Measurements from ENCODE around the gene RPTOR. TPM values are rescaled to one million over a fixed set of nuclear protein-coding genes. Genes with fewer than 3 reads are reported as not detected.

The RPTOR gene
- total RNA-seq, 4 donors from 2014 or later = 34.1 to 65.8 (median 43.6) TPM

DNA sequence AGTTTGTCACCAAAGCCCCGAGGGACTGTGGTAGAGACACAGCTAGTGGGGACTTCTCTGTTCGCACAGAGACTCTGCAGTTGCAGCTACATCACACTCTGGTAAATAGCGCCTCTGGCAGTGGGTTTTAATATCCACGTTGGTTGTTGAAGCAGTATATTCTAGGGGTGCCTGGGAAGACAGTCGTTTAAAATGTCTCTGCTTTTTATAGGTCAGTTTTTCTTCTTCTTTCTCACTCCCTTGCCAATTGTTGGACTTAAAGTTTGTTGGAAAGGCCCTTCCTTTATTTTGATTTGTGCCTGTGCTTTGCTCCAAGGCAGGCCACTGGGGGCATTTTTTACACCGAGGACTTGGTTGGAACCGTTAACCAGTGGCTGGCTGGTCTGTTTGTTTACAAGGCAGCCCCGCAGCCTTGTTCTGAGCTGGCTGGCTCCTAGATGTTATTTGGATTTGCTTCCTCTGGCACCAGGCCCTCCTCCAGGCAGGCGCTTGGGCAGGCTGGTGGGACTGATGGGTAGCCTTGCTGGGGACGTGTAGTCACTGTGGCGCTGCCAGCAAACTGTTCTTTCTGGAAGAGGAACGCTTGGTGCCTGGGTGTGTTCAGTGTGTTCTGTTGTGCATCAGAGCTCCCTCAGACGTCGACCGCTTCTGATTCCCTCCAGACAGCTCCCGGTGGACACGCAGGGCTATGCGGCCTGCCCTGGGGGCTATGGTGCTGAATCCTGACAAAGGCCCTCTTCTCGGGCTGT lies 228.8 kb downstream of the RPTOR start:
- H3K4me1 ChIP-seq = peaks cover 12 to 50% (median 34%) of the 10 kb centered on the region in 4 donors
- TF ChIP-seq POLR2AphosphoS5 (IDR thresholded peaks at IDR 0.05) (peak; percentile 73 to 83), POLR2A (IDR thresholded peaks at IDR 0.05; ENCODE audit: low read depth) (no peak), EP300 (IDR thresholded peaks at IDR 0.05) (peak; percentile 79), CTCF (IDR thresholded peaks at IDR 0.05) (peak in 1 of 3 experiments; percentile 27)
- no peaks in the 10 kb centered on the region for H3K27me3 ChIP-seq
- H3K36me3 ChIP-seq = peaks cover 0 to 11% (median 5%) of the 10 kb centered on the region in 4 donors
- peak overlapping the region; percentile 72 to 86 (median 80) for H3K27ac ChIP-seq (replicated peaks in 1 of 4)
- no peaks in the 10 kb centered on the region for H3K9me3 ChIP-seq
- no peak for DNase-seq (ENCODE audit: extremely low spot score)
- 42% methylated on average over 15 of the region's 19 CpGs for WGBS
- H3K4me3 ChIP-seq = no peak overlapping the region
- intact Hi-C loops (cut with DNase I) = loop anchor here (10.0 kb wide), 1 partner anchor 61 kb away; no protein-coding TSS in a partner anchor

DNA sequence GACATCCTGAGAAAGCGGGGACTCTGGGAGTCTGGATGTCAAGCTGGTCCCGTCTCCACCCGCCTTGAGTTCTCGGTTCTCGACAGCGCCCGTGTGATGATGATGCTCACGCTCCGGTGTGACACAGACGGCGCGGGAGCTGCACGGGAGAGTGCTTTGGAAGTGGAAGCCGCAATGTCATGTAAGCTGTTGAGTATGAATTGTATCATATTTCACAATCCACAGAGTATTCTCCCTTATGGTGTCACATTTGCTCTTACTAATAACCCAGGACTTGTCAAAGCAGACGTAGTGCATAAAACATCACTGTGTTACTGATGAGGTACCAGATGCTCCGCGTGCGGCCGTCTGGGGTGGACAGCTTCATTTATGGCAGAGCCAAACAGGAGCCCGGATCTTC lies 229.5 kb downstream of the RPTOR start:
- H3K4me1 ChIP-seq = peaks cover 12 to 51% (median 34%) of the 10 kb centered on the region in 4 donors
- WGBS = 87% methylated on average over 20 of the region's 20 CpGs
- intact Hi-C loops (cut with DNase I) = loop anchor here (10.0 kb wide), 1 partner anchor 61 kb away; no protein-coding TSS in a partner anchor
- no peak for DNase-seq (ENCODE audit: extremely low spot score)
- no peak overlapping the region for H3K4me3 ChIP-seq
- H3K27ac ChIP-seq (replicated peaks in 1 of 4) = peak overlapping the region; percentile 72 to 86 (median 80)
- H3K36me3 ChIP-seq = peaks cover 0 to 15% (median 6%) of the 10 kb centered on the region in 4 donors
- no peaks in the 10 kb centered on the region for H3K9me3 ChIP-seq
- TF ChIP-seq EP300 (IDR thresholded peaks at IDR 0.05) (no peak), POLR2A (IDR thresholded peaks at IDR 0.05; ENCODE audit: low read depth) (no peak)
- H3K27me3 ChIP-seq = no peaks in the 10 kb centered on the region

GRCh38 chr17:80774643-80775281 lies 230.1 kb downstream of the RPTOR start:
- Histone ChIP-seq H3K36me3 (peaks cover 0 to 15% (median 6%) of the 10 kb centered on the region in 4 donors), H3K4me1 (peaks cover 12 to 54% (median 34%) of the 10 kb centered on the region in 4 donors), H3K9me3 (no peaks in the 10 kb centered on the region), H3K4me3 (no peak overlapping the region), H3K27me3 (no peaks in the 10 kb centered on the region), H3K27ac (replicated peaks in 1 of 4) (peak overlapping the region; percentile 72 to 86 (median 80))
- intact Hi-C loops (cut with DNase I) = loop anchor here (10.0 kb wide), 1 partner anchor 60 kb away; no protein-coding TSS in a partner anchor
- WGBS = 72% methylated on average over 21 of the region's 21 CpGs
- DNase-seq (ENCODE audit: extremely low spot score) = no peak
- TF ChIP-seq POLR2AphosphoS5 (IDR thresholded peaks at IDR 0.05) = no peak
- TF ChIP-seq CTCF (IDR thresholded peaks at IDR 0.05) = no peak
- no peak for TF ChIP-seq EP300 (IDR thresholded peaks at IDR 0.05)
- TF ChIP-seq POLR2A (IDR thresholded peaks at IDR 0.05; ENCODE audit: low read depth) = no peak

GRCh38 chr17:80775863-80776262 lies 231.2 kb downstream of the RPTOR start:
- Histone ChIP-seq H3K9me3 (no peaks in the 10 kb centered on the region), H3K4me3 (no peak overlapping the region), H3K27me3 (no peaks in the 10 kb centered on the region), H3K36me3 (peaks cover 0 to 15% (median 2%) of the 10 kb centered on the region in 4 donors), H3K4me1 (peaks cover 12 to 64% (median 41%) of the 10 kb centered on the region in 4 donors), H3K27ac (replicated peaks in 1 of 4) (peak overlapping the region in 1 of 4 donors; percentile 80)
- 91% methylated on average over 2 of the region's 2 CpGs for WGBS
- no peak for DNase-seq (ENCODE audit: extremely low spot score)
- TF ChIP-seq POLR2A (IDR thresholded peaks at IDR 0.05; ENCODE audit: low read depth) (no peak), EP300 (IDR thresholded peaks at IDR 0.05) (no peak), CTCF (IDR thresholded peaks at IDR 0.05) (no peak), POLR2AphosphoS5 (IDR thresholded peaks at IDR 0.05) (no peak)
- intact Hi-C loops (cut with DNase I) = loop anchor here (10.0 kb wide), 1 partner anchor 59 kb away; no protein-coding TSS in a partner anchor

GRCh38 chr17:80777274-80777673 lies 232.6 kb downstream of the RPTOR start:
- peaks cover 0 to 15% (median 0%) of the 10 kb centered on the region in 4 donors for H3K36me3 ChIP-seq
- 96% methylated on average over 6 of the region's 6 CpGs for WGBS
- no peak overlapping the region for H3K4me3 ChIP-seq
- no peak for TF ChIP-seq EP300 (IDR thresholded peaks at IDR 0.05)
- no peak for TF ChIP-seq POLR2A (IDR thresholded peaks at IDR 0.05; ENCODE audit: low read depth)
- no peak for TF ChIP-seq POLR2AphosphoS5 (IDR thresholded peaks at IDR 0.05)
- no peak for TF ChIP-seq CTCF (IDR thresholded peaks at IDR 0.05)
- no peak overlapping the region for H3K27ac ChIP-seq (replicated peaks in 1 of 4)
- DNase-seq (ENCODE audit: extremely low spot score) = no peak
- no peaks in the 10 kb centered on the region for H3K27me3 ChIP-seq
- intact Hi-C loops (cut with DNase I) = loop anchor here (10.0 kb wide), 1 partner anchor 58 kb away; no protein-coding TSS in a partner anchor
- peaks cover 12 to 76% (median 50%) of the 10 kb centered on the region in 4 donors for H3K4me1 ChIP-seq
- no peaks in the 10 kb centered on the region for H3K9me3 ChIP-seq

All from esophagus muscularis mucosa (tissue), 4 donors.